Chondrocyte (in vitro differentiated cells): ENCODE data around the gene RFTN2. TPM values are rescaled to one million over a fixed set of nuclear protein-coding genes. Genes with fewer than 3 reads are reported as not detected.

ENCODE experiments used
- DNase-seq: peaks from one replicate; pipeline ENCODE4 v3.0.0; 2021; ENCODE audit warnings: mixed read lengths, low spot score
- H3K27ac Mint-ChIP-seq: one replicate; pipeline ENCODE4 v1.8.0; 2021; ENCODE audit warnings: mild to moderate bottlenecking, moderate library complexity, mixed read lengths; ENCODE audit not compliant: unreplicated experiment
- H3K27me3 Mint-ChIP-seq: 2 replicates; pipeline ENCODE4 v1.8.0; 2021; ENCODE audit warnings: low read depth, mixed read lengths
- H3K36me3 Mint-ChIP-seq: 2 replicates; pipeline ENCODE4 v1.8.0; 2021; ENCODE audit warnings: low read depth, mixed read lengths
- H3K4me1 Mint-ChIP-seq: 2 replicates; pipeline ENCODE4 v1.8.0; 2021; ENCODE audit warnings: low read depth, mild to moderate bottlenecking, mixed read lengths
- H3K4me3 Mint-ChIP-seq: one replicate; pipeline ENCODE4 v1.8.0; 2021; ENCODE audit warnings: mild to moderate bottlenecking, moderate library complexity, mixed read lengths; ENCODE audit not compliant: unreplicated experiment
- H3K9me3 Mint-ChIP-seq: 2 replicates; pipeline ENCODE4 v1.8.0; 2021; ENCODE audit warnings: low read depth, mixed read lengths
- total RNA-seq: library from RNA; stranded (reverse); gene quantifications from 3 replicates; pipeline ENCODE4 v1.2.1, GENCODE V29; 2021
- TF ChIP-seq, protein P1 (sequence below): fragments of 200-600 bp; sonication (generic); IDR thresholded peaks from 2 replicates; pipeline ENCODE4 v1.5.0; 2021; ENCODE audit warnings: antibody characterized with exemption, mild to moderate bottlenecking, moderate library complexity

Gene RFTN2
- total RNA-seq, 1 donor from 2014 or later = 11.5 TPM

DNA sequence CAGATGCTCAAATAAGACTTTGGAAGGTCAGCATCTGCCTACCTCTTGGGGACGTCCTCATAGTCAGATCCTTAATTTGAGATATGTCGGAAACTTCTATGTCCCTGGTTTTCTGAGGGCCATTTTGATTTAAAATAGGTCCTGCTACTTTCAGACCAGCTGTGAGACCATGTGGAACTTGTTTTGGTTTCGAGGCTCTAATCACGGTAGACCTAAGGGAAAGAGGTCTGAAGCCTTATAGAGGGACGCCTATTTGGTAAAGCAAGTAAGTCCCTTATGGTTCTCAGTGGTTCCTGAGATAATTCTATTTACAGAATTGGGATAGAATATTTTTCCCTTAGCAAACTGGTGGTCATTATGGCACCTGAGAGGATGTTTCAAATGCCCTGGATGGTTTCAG is 75.1 kb downstream of the RFTN2 start:
- Mint-ChIP-seq H3K4me3 (no peak overlapping the region), H3K4me1 (no peaks in the 10 kb centered on the region), H3K36me3 (peaks cover 9% of the 10 kb centered on the region), H3K27me3 (no peaks in the 10 kb centered on the region), H3K27ac (no peak overlapping the region), H3K9me3 (no peaks in the 10 kb centered on the region)
- TF ChIP-seq, protein P1, sequence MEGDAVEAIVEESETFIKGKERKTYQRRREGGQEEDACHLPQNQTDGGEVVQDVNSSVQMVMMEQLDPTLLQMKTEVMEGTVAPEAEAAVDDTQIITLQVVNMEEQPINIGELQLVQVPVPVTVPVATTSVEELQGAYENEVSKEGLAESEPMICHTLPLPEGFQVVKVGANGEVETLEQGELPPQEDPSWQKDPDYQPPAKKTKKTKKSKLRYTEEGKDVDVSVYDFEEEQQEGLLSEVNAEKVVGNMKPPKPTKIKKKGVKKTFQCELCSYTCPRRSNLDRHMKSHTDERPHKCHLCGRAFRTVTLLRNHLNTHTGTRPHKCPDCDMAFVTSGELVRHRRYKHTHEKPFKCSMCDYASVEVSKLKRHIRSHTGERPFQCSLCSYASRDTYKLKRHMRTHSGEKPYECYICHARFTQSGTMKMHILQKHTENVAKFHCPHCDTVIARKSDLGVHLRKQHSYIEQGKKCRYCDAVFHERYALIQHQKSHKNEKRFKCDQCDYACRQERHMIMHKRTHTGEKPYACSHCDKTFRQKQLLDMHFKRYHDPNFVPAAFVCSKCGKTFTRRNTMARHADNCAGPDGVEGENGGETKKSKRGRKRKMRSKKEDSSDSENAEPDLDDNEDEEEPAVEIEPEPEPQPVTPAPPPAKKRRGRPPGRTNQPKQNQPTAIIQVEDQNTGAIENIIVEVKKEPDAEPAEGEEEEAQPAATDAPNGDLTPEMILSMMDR = no peak
- DNase-seq = no peak

DNA sequence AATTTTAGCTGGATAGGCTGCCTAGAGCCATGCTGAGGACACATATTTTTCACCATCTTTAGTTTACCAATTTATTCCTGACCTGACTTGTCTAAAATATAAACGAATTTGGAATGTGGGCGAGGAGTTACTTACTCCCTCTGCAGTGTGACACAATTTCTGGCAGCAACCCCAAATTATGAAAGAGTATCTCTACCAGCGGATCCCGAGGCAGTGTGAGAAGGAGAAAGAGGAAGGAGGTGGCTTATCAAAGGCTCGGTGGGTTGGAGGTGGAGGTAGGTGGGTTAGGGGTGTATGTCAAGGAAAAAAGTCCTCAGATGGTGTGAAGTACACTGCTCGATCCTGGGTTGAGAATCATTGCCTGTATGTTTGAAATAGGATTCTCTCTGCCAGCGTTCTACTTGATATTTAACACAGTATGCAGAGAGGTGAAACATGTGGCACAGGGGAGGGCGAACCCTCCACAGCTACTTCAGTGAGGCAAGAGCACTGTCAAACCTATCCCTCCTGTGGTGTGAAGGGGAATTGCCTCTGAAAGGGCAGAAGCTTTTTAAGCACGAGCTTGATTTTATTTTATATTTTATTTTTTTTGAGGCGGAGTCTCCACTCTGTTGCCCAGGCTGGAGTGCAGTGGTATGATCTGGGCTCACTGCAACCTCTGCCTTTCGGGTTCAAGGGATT is 76.0 kb downstream of the RFTN2 start:
- Mint-ChIP-seq H3K27me3 (no peaks in the 10 kb centered on the region), H3K9me3 (no peaks in the 10 kb centered on the region), H3K36me3 (peaks cover 16% of the 10 kb centered on the region), H3K4me1 (no peaks in the 10 kb centered on the region), H3K4me3 (no peak overlapping the region), H3K27ac (no peak overlapping the region)
- DNase-seq = no peak
- TF ChIP-seq, protein P1 = peak; percentile 41

DNA sequence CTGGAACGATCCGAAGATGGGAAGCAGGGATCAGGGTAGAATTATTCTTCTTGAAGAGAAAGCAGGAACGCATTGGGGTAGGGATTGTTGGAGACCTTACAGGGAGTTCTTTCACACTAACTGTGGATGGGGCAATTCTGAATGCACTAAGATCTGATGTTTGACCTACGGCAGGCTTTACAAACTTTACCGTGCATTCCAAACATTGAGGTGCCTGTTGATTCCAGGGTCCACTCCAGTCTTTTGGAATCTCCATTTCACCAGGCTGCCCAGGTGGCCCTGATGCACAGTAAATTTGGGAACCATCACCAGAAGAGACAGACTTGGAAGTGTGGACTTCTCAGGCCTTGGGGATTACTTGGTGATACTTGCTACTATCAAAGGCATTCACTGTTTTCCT is 76.9 kb downstream of the RFTN2 start:
- H3K4me1 Mint-ChIP-seq = no peaks in the 10 kb centered on the region
- no peak for DNase-seq
- H3K36me3 Mint-ChIP-seq = peaks cover 16% of the 10 kb centered on the region
- no peak overlapping the region for H3K4me3 Mint-ChIP-seq
- TF ChIP-seq, protein P1 = no peak
- no peaks in the 10 kb centered on the region for H3K27me3 Mint-ChIP-seq
- H3K27ac Mint-ChIP-seq = no peak overlapping the region
- no peaks in the 10 kb centered on the region for H3K9me3 Mint-ChIP-seq

DNA sequence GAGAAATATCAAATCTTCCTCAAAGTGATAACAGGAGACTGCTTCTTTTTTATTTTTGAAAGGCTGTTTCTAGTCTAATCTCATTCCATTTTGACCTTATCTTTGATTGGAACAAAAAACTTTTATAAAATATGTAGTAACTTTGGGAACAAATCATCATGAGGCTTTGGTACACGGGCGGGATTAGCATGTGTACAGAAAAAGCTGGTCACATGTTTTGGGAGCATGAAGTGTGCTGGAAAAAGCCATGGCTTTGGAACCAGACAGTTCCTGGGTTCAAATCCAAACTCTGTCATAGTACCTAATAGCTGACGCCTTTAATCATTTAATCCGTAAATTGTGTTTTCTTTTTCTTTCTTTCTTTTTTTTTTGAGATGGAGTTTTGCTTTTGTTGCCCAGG is 78.2 kb downstream of the RFTN2 start:
- TF ChIP-seq, protein P1 = no peak
- Mint-ChIP-seq H3K27me3 (no peaks in the 10 kb centered on the region), H3K27ac (no peak overlapping the region), H3K9me3 (no peaks in the 10 kb centered on the region), H3K4me1 (no peaks in the 10 kb centered on the region), H3K4me3 (no peak overlapping the region), H3K36me3 (peaks cover 16% of the 10 kb centered on the region)
- DNase-seq = no peak

DNA sequence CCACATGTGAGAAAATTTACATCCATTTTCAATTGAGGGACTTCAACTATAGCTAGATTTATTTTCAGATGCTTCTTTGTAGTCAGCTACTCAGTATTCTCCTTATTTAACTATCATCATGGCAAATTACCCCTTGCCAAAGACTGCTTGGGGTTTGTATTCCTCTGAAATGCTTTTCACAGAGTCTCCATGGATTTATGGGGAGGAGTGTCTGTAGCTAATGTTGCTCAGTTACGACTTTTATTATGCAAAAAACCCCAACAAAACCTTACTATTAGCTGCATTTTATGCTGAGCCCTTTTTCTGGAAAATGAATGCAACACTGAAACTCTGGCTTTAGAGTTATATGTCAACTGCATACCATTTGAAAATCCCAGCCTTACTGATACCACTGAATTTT is 78.6 kb downstream of the RFTN2 start:
- Mint-ChIP-seq H3K4me1 (no peaks in the 10 kb centered on the region), H3K27ac (no peak overlapping the region), H3K36me3 (peaks cover 15% of the 10 kb centered on the region), H3K27me3 (no peaks in the 10 kb centered on the region), H3K4me3 (no peak overlapping the region), H3K9me3 (no peaks in the 10 kb centered on the region)
- DNase-seq = no peak
- TF ChIP-seq, protein P1 = no peak
